Psoas muscle (tissue), 8 donors: ENCODE results near the gene SLIT3. TPM values are rescaled to one million over a fixed set of nuclear protein-coding genes. Genes with fewer than 3 reads are reported as not detected.
"Not testable (repeated sequence)": the region's sequence is repeated elsewhere in the genome, so short reads cannot be mapped to it uniquely, and the experiment has no call there.

Experiments used
- ATAC-seq, 4 donors: fragments of 200-7000 bp; cut with Tn5 transposase; one replicate each; pipeline ENCODE4 v1.9.1; 2020; ENCODE audit warnings: moderate library complexity in 3 of 4, mild to moderate bottlenecking in 2 of 4
- DNase-seq, 2 donors: peaks; one replicate each; pipeline ENCODE4 v3.0.0-alpha.2; 2020
- H3K27ac ChIP-seq: fragments of 200-600 bp; one replicate; pipeline ENCODE4 v1.8.0; 2022
- H3K27me3 ChIP-seq, 3 donors: fragments of 200-600 bp in 1 of 3; one replicate each; pipeline versions ENCODE4 v1.6.1 to v1.8.0; 2013 to 2022; ENCODE audit warnings: low read length in 2 of 3, mild to moderate bottlenecking in 2 of 3, moderate library complexity in 1 of 3; ENCODE audit not compliant: insufficient read depth in 3 of 3
- H3K36me3 ChIP-seq, 2 donors: fragments of 200-600 bp in 1 of 2; one replicate each; pipeline versions ENCODE4 v1.6.1 to v1.8.0; 2013 to 2022; ENCODE audit warnings: low read depth in 1 of 2, mild to moderate bottlenecking in 1 of 2, moderate library complexity in 1 of 2; ENCODE audit not compliant: insufficient read depth in 1 of 2
- H3K4me1 ChIP-seq: fragments of 200-600 bp; one replicate; pipeline ENCODE4 v1.8.0; 2022
- H3K4me3 ChIP-seq: fragments of 200-600 bp; one replicate; pipeline ENCODE4 v1.8.0; 2022; ENCODE audit warnings: mild to moderate bottlenecking
- H3K9me3 ChIP-seq: fragments of 200-600 bp; one replicate; pipeline ENCODE4 v1.8.0; 2022
- WGBS, 3 donors: extraction: QIAGEN DNeasy Blood & Tissue Kit; methylation state at CpG; one replicate each; pipeline versions ENCODE4 v1.1.6 to v1.1.7; 2013; 5-methylcytosine and 5-hydroxymethylcytosine counted together
- intact Hi-C, 2 donors: fragments of 100-400 bp; cut with DNase I; formaldehyde crosslinking; loops; one replicate each; pipeline versions ENCODE4 v1.11.0 to v1.14.2; 2022
- polyA plus RNA-seq, 3 donors: library from polyadenylated mRNA; stranded (reverse); fragments of 200-250 nt; gene quantifications; one replicate each; pipeline ENCODE4 v1.2.3, GENCODE V29; 2013
- total RNA-seq, 4 donors: library from RNA; stranded (reverse); fragmentation: NEBNext Ultra II Directional in 2 of 4; extraction: Animal tissue kit (Norgen Biotek cat#: 25700) in 2 of 4; gene quantifications; one replicate each; pipeline versions ENCODE4 v1.2.1 to v1.2.4, GENCODE V29; 2021 to 2023
- TF ChIP-seq, protein P1 (sequence below): fragments of 200-600 bp; IDR thresholded peaks from one replicate; pipeline ENCODE4 v1.8.0; 2022; ENCODE audit warnings: antibody characterized with exemption
- donor health status: healthy with polysubstance abuse.
- donor health status: DM: no; HTN: no; CAD: no; lungs with moderate emphysema.
- donor health status: Bipolar disorder and iron deficiency.
- donor health status: healthy.
- donor health status: DM: yes; HTN: yes; CAD: no.
- donor health status: DM: no; HTN: no; CAD: no.
- donor health status: DM: no; HTN: no; CAD: no.
- donor health status: DM: yes; HTN: yes; CAD: no.

The SLIT3 gene
- total and polyA plus RNA-seq, 7 donors, result 0.81 to 5.9 (median 2.1) TPM

DNA sequence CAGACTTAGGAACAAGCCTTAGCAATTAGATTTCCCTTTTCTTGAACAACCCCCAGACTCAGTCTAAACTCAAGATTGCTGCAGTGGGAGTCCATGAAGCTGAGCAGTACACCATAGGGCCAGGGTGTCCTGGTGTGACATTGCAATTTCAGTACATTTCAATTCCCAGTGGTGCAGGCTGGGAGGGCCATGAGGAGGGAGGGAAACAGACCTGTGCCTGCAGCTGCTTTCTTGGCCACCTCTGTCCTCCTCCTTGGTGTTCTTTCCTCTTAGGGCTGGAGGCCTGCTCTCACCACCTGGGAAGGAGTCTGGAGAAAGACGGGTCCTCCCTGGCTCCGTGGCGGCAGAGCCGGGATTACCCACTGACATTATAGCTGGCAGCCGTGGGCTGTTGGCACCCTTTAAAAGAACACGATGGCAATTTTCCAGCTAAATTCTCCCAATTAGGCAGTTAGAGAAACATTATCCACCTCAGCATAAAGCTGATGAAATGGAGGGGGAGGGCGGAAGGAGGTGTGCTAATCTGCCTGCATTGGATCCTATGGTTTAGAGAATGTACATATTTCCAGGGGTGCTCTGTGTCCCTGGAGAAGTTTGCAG lies 186.4 kb downstream of the SLIT3 start:
- H3K4me1 ChIP-seq, result no peaks in the 10 kb centered on the region
- ATAC-seq (no peak), DNase-seq (no peak)
- intact Hi-C loops, result no loop called here
- 33 to 41% (median 34%) methylated on average over 7 of the region's 7 CpGs for WGBS, 3 donors
- no peaks in the 10 kb centered on the region for H3K27me3 ChIP-seq
- TF ChIP-seq, protein P1, sequence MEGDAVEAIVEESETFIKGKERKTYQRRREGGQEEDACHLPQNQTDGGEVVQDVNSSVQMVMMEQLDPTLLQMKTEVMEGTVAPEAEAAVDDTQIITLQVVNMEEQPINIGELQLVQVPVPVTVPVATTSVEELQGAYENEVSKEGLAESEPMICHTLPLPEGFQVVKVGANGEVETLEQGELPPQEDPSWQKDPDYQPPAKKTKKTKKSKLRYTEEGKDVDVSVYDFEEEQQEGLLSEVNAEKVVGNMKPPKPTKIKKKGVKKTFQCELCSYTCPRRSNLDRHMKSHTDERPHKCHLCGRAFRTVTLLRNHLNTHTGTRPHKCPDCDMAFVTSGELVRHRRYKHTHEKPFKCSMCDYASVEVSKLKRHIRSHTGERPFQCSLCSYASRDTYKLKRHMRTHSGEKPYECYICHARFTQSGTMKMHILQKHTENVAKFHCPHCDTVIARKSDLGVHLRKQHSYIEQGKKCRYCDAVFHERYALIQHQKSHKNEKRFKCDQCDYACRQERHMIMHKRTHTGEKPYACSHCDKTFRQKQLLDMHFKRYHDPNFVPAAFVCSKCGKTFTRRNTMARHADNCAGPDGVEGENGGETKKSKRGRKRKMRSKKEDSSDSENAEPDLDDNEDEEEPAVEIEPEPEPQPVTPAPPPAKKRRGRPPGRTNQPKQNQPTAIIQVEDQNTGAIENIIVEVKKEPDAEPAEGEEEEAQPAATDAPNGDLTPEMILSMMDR, result no peak
- no peaks in the 10 kb centered on the region for H3K9me3 ChIP-seq
- no peaks in the 10 kb centered on the region for H3K36me3 ChIP-seq
- no peak overlapping the region for H3K27ac ChIP-seq
- H3K4me3 ChIP-seq, result no peak overlapping the region

DNA sequence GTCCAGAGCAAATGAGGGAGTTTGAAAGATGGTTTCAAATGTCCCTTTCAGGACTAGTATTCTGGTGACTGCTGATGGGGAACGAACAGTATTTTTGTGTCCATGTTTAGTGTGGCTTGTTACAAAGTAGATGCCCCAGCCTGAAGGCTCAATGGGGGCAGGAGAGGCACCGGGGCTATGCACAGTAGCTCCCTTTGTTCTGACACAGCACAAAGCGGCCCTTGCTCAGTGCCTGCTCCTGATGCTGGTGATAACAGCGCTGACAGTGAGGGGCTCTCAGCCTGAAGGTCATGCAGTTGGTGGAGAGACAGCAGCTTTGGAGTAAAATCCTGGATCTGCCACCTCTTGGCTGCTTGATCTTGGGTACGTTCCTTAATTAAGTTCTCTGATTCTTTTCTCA lies 188.9 kb downstream of the SLIT3 start:
- Histone ChIP-seq H3K4me1 (no peaks in the 10 kb centered on the region), H3K9me3 (no peaks in the 10 kb centered on the region), H3K36me3 (no peaks in the 10 kb centered on the region), H3K4me3 (no peak overlapping the region), H3K27ac (no peak overlapping the region), H3K27me3 (no peaks in the 10 kb centered on the region)
- DNase-seq, result no peak
- TF ChIP-seq, protein P1, result no peak
- intact Hi-C loops, result no loop called here
- ATAC-seq, result no peak
- WGBS, 3 donors, result 83 to 89% (median 86%) methylated on average over 5 of the region's 5 CpGs

DNA sequence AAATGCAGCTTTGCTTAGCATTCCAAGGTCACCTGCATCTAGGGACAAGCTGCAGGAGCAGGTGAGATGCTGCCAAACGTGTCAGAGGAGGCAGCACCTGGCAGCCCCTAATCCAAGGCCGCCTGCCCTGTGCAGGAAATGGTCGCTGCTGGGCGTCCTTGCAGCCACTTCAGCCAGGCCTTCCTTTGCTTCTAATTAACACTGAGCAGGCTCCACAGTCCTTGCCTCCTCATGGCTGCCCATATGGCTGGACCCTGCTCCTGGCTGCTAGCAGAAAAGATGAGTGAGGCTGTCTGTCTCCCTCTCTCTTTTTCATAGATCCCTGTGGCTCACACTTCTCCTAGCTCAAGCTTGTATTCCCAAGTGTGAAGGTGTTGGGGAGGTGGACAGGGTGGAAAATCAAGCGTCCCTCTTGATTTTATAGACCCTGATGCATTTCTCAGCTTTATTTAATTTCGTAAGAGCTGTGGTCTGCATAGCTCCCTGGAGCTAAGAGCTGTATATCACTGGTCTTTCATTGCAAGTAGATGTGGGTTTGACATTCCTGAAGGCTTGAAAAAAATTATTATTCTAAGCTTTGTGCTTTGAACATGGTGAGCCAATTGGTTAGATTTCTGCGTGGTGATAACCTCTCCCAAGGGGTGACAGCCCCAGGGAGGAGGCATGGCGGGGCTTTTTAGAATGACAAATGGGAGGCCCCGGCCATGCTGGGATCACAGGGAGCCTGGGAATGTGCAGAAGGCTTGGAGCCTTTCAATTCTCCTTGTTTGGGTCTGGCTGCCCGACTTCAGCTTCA lies 193.8 kb downstream of the SLIT3 start:
- no peak for ATAC-seq
- intact Hi-C loops, result no loop called here

DNA sequence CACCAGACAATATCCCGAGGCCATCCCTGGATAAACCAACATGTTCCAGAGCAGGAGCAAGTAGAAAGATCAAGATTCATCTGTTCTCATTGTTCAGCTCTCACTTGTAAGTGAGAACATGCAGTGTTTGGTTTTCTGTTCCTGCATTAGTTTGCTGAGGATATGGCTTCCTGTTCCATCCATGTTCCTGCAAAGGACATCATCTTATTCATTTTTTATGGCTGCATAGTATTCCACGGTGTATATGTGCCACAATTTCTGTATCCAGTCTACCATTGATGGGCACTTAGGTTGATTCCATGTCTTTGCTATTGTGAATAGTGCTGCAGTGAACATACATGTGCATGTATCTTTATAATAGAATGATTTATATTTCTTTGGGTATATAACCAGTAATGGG lies 195.4 kb downstream of the SLIT3 start:
- intact Hi-C loops, H3K36me3 ChIP-seq, H3K9me3 ChIP-seq, DNase-seq, H3K27ac ChIP-seq, H3K4me1 ChIP-seq, H3K27me3 ChIP-seq, ATAC-seq, H3K4me3 ChIP-seq: not testable (repeated sequence)
- WGBS, 3 donors, result 81 to 87% (median 86%) methylated on average over 2 of the region's 2 CpGs

More for the DNA sequence above, 193.8 kb downstream of the SLIT3 start:
- no peaks in the 10 kb centered on the region for H3K4me1 ChIP-seq
- H3K4me3 ChIP-seq, result no peak overlapping the region
- no peak for DNase-seq
- H3K36me3 ChIP-seq, result no peaks in the 10 kb centered on the region
- TF ChIP-seq, protein P1, result no peak
- WGBS, 3 donors, result 50 to 52% (median 51%) methylated on average over 10 of the region's 10 CpGs
- no peaks in the 10 kb centered on the region for H3K9me3 ChIP-seq
- H3K27me3 ChIP-seq, result no peaks in the 10 kb centered on the region
- H3K27ac ChIP-seq, result no peak overlapping the region

DNA sequence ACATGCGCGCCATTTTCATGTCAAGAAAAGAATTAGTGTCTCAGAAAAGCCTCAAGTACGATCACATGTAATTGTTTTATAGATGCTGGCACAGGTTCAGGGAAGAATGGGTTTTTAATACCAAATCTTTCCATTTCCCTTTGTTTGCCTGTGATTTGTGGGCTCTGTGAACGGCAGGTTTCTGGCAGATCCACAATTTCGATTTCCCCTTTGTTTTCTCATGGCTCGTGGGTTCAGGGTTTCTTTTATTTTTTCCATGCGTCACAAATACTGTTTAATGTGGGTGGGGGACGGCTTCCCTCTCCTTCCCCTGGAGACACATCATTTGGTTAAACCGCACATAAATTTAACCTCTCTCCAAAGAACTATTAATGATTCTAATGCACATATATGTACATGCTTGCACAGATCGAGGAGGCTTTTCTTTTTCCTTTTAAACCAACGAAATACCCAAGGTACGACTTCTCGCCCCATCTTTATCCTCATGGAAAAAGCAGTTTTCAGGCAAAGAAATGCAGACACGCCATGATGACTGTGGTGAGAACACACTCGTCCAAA lies 195.9 kb downstream of the SLIT3 start:
- Histone ChIP-seq H3K27ac (no peak overlapping the region), H3K9me3 (no peaks in the 10 kb centered on the region), H3K27me3 (no peaks in the 10 kb centered on the region), H3K4me3 (no peak overlapping the region), H3K4me1 (no peaks in the 10 kb centered on the region), H3K36me3 (no peaks in the 10 kb centered on the region)
- WGBS, 3 donors, result 71 to 76% (median 71%) methylated on average over 15 of the region's 15 CpGs
- intact Hi-C loops, result no loop called here
- ATAC-seq, result no peak
- DNase-seq, result no peak
- TF ChIP-seq, protein P1, result no peak
